Peyer's patch (tissue), 4 donors: ENCODE results near the gene ATP9B. TPM values are rescaled to one million over a fixed set of nuclear protein-coding genes. Genes with fewer than 3 reads are reported as not detected.

Experiments used
- DNase-seq, 3 donors: peaks; one replicate each; pipeline ENCODE4 v3.0.0-alpha.2; 2017 to 2019
- H3K27ac ChIP-seq, 4 donors: fragments of 200-600 bp; sonication (generic); one replicate each; pipeline ENCODE4 v1.5.1; 2016 to 2019
- H3K27me3 ChIP-seq, 2 donors: fragments of 200-600 bp; sonication (generic); one replicate each; pipeline ENCODE4 v1.5.1; 2019
- H3K36me3 ChIP-seq, 3 donors: fragments of 200-600 bp; sonication (generic); one replicate each; pipeline ENCODE4 v1.5.1; 2016 to 2019
- H3K4me1 ChIP-seq, 4 donors: fragments of 200-600 bp; sonication (generic); one replicate each; pipeline ENCODE4 v1.5.1; 2016 to 2019
- H3K4me3 ChIP-seq, 4 donors: fragments of 200-600 bp; sonication (generic); 1 replicate in 3 of 4; 2 replicates in 1 of 4; pipeline ENCODE4 v1.5.1; 2016 to 2019; ENCODE audit warnings: mild to moderate bottlenecking in 1 of 4
- H3K9me3 ChIP-seq, 4 donors: fragments of 200-600 bp; sonication (generic); one replicate each; pipeline ENCODE4 v1.5.1; 2016 to 2019; ENCODE audit warnings: mild to moderate bottlenecking in 1 of 4
- POLR2A ChIP-seq, 2 donors: fragments of 450-650 bp; IDR thresholded peaks; one replicate each; pipeline ENCODE4 v1.5.1; 2017; ENCODE audit warnings: antibody characterized with exemption in 2 of 2, mild to moderate bottlenecking in 2 of 2, moderate library complexity in 2 of 2
- total RNA-seq, 4 donors: library from RNA; depleted of rRNA; stranded (reverse); fragments of >200 nt; gene quantifications; one replicate each; pipeline ENCODE4 v1.1.0, GENCODE V29; 2016
- TF ChIP-seq, protein P1 (sequence below), 6 experiments: fragments of 450-650 bp in 4 of 6; fragments of 200-600 bp in 2 of 6; sonication (generic) in 1 of 6; IDR thresholded peaks; one replicate each; pipeline ENCODE4 v1.5.1; 2017 to 2019; ENCODE audit warnings: antibody characterized with exemption in 6 of 6, mild to moderate bottlenecking in 3 of 6, moderate library complexity in 1 of 6

ATP9B gene
- total RNA-seq, 4 donors from 2014 or later: 37.5 to 107 (median 61.9) TPM

DNA sequence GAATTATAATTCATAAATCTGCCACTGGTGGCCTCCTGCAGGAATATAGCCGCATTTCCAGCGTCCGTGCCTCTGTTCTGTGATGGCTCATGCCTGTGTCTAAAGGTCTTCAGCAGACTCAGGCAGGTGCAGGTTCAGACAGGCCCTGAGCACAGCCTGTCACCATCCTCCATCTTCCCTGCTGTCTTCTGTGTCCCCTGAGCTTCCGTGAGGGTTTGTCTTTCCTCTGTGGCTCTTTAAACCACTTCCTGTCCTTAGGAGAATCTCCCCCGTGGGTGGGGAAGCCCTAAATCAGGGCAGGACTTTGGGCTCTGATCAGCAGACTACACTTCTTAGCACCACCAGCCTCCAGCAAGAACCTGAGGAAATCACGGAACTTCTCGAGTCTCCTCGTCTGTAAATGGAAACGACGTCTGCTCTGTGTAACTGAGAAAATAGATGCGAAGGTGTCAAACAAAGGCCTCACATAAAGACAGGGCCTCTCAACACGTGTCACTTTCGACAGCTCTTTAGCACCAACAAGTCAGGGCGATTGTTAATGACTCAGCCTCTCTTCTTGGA is 302.4 kb downstream of the ATP9B start:
- TF ChIP-seq, protein P1, sequence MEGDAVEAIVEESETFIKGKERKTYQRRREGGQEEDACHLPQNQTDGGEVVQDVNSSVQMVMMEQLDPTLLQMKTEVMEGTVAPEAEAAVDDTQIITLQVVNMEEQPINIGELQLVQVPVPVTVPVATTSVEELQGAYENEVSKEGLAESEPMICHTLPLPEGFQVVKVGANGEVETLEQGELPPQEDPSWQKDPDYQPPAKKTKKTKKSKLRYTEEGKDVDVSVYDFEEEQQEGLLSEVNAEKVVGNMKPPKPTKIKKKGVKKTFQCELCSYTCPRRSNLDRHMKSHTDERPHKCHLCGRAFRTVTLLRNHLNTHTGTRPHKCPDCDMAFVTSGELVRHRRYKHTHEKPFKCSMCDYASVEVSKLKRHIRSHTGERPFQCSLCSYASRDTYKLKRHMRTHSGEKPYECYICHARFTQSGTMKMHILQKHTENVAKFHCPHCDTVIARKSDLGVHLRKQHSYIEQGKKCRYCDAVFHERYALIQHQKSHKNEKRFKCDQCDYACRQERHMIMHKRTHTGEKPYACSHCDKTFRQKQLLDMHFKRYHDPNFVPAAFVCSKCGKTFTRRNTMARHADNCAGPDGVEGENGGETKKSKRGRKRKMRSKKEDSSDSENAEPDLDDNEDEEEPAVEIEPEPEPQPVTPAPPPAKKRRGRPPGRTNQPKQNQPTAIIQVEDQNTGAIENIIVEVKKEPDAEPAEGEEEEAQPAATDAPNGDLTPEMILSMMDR (IDR thresholded peaks at IDR 0.05): no peak
- no peak for TF ChIP-seq POLR2A (IDR thresholded peaks at IDR 0.05)
- Histone ChIP-seq H3K4me3 (no peak overlapping the region), H3K36me3 (peaks cover 0 to 7% (median 0%) of the 10 kb centered on the region in 3 donors), H3K27ac (no peak overlapping the region), H3K27me3 (no peaks in the 10 kb centered on the region), H3K4me1 (no peaks in the 10 kb centered on the region), H3K9me3 (no peaks in the 10 kb centered on the region)
- DNase-seq: peak in 1 of 3 donors; percentile 12

DNA sequence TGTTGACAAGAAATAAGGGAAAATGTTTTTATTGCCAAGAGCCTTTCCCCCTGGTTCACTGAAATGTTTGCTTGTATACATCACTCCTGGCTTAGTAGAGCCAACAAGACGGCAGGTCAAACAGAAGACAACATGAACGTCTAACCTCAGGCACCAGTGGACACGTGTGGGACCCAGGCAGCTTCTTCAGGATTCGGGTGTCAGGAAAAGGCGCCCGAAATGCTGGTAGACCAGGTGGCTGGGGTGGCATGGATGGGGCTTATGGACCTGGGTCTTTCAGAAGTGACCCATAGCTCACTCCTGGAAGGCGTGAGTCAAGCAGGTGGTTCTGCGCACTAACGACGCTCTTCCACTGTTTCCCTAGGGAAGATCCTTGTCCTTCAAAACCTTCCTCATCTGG is 303.3 kb downstream of the ATP9B start:
- DNase-seq: no peak
- Histone ChIP-seq H3K4me1 (no peaks in the 10 kb centered on the region), H3K27ac (no peak overlapping the region), H3K4me3 (no peak overlapping the region), H3K9me3 (no peaks in the 10 kb centered on the region), H3K27me3 (no peaks in the 10 kb centered on the region), H3K36me3 (peaks cover 0 to 15% (median 0%) of the 10 kb centered on the region in 3 donors)
- TF ChIP-seq, protein P1 (IDR thresholded peaks at IDR 0.05): no peak
- no peak for TF ChIP-seq POLR2A (IDR thresholded peaks at IDR 0.05)

DNA sequence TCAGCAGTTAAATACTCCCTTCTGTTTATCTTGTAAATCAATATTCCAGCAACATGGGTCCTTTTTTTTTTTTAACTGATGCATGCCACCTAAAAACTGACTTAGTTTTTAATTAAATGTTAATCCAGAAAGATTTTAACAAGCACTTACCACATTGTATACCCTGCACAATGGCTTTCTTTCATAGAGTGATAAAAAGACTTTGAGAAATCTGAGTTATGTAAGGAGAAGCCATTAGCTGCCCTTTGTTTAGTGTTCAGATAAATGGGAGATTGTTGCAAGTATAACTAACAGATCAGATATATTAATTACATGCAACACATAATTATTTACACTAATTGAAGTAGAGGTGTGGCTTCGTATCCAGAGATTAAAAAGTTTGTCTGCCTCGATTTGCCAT is 303.8 kb downstream of the ATP9B start:
- no peaks in the 10 kb centered on the region for H3K4me1 ChIP-seq
- no peak for TF ChIP-seq POLR2A (IDR thresholded peaks at IDR 0.05)
- TF ChIP-seq, protein P1 (IDR thresholded peaks at IDR 0.05): no peak
- no peaks in the 10 kb centered on the region for H3K27me3 ChIP-seq
- DNase-seq: no peak
- no peaks in the 10 kb centered on the region for H3K9me3 ChIP-seq
- H3K36me3 ChIP-seq: peaks cover 0 to 17% (median 0%) of the 10 kb centered on the region in 3 donors
- no peak overlapping the region for H3K27ac ChIP-seq
- no peak overlapping the region for H3K4me3 ChIP-seq

DNA sequence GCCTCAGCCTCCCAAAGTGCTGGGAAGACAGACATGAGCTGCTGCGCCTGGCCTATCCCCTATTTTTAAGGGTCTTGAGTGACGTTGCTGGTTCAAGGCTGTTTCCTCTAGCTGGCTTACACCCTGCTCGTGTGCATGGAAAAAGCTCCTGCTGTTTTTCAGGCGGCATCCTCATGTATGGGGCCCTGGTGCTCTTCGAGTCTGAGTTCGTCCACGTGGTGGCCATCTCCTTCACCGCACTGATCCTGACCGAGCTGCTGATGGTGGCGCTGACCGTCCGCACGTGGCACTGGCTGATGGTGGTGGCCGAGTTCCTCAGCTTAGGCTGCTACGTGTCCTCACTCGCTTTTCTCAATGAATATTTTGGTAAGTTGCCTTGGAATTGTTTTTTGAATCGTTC is 304.5 kb downstream of the ATP9B start:
- no peaks in the 10 kb centered on the region for H3K27me3 ChIP-seq
- TF ChIP-seq, protein P1 (IDR thresholded peaks at IDR 0.05): no peak
- TF ChIP-seq POLR2A (IDR thresholded peaks at IDR 0.05): no peak

DNA sequence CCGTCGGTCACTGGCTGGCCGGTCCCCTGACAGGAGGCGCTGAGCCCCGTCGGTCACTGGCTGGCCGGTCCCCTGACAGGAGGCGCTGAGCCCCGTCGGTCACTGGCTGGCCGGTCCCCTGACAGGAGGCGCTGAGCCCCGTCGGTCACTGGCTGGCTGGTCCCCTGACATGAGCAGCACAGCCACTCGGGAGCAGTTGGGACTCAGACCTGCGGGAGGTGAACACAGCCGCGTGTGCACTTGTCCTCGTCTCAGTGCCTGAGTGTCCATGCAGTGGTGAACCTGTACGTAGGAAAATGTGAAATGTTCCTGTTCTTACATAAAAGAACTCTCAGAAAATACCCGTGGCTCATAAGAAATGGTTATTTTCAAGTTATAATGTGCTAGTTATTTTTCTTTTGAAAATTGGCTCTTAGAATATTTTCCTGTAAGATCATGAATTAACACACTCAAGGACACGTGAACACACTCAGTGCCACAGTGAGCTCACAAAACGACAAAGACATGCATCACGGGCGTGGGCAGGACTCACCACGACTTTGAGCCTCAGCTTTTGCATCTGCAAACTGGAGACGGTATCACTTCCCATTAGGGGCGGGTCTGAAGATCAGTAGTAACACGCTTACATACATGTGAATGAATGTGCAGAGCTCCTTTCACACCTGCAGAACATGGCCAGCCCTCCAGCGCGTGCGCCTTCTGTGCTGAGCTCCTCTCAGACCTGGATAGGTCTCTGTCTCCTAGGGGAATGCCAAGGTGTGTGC is 305.4 kb downstream of the ATP9B start:
- no peak overlapping the region for H3K27ac ChIP-seq
- H3K36me3 ChIP-seq: peaks cover 0 to 17% (median 0%) of the 10 kb centered on the region in 3 donors
- TF ChIP-seq, protein P1 (IDR thresholded peaks at IDR 0.05): no peak
- no peak for TF ChIP-seq POLR2A (IDR thresholded peaks at IDR 0.05)
- H3K4me1 ChIP-seq: peaks cover 0 to 6% (median 3%) of the 10 kb centered on the region in 4 donors
- DNase-seq: peak in 1 of 3 donors; percentile 61
- H3K27me3 ChIP-seq: no peaks in the 10 kb centered on the region
- H3K9me3 ChIP-seq: no peaks in the 10 kb centered on the region
- H3K4me3 ChIP-seq: no peak overlapping the region

More for the DNA sequence above, 304.5 kb downstream of the ATP9B start:
- Histone ChIP-seq H3K9me3 (no peaks in the 10 kb centered on the region), H3K4me3 (no peak overlapping the region), H3K27ac (no peak overlapping the region), H3K36me3 (peaks cover 0 to 17% (median 0%) of the 10 kb centered on the region in 3 donors), H3K4me1 (peaks cover 0 to under 1% (median under 1%) of the 10 kb centered on the region in 4 donors)
- DNase-seq: peak in 1 of 3 donors; percentile 14
